GM12878 (cell line): ENCODE results near the gene MALT1. TPM values are rescaled to one million over a fixed set of nuclear protein-coding genes. Genes with fewer than 3 reads are reported as not detected.

Experiments used
- ATAC-seq: fragments of 200-7000 bp; cut with Tn5 transposase; 3 replicates; pipeline ENCODE4 v1.9.1; 2020; ENCODE audit warnings: mild to moderate bottlenecking, moderate library complexity
- BruUV-seq: library from RNA; stranded (reverse); fragments of 400-500 nt; replicated peaks from 2 replicates; lab custom pipeline; 2021; lab: Mats Ljungman, UMichigan
- CTCF ChIA-PET: fragments of 300-600 bp; sonication (Branson Sonifier 250); formaldehyde crosslinking; extraction: SDS; loops from one replicate; lab custom pipeline; 2021; ENCODE audit warnings: inconsistent platforms; lab: Yijun Ruan, JAX
- POLR2A ChIA-PET: fragments of 350-600 bp; formaldehyde crosslinking; extraction: SDS; loops from one replicate; lab custom pipeline; 2021; ENCODE audit warnings: inconsistent platforms; lab: Charles Lee
- RAD21 ChIA-PET: fragments of 300-600 bp; sonication (Branson Sonifier 250); formaldehyde crosslinking; loops from one replicate; lab custom pipeline; 2023; ENCODE audit warnings: antibody characterized with exemption; ENCODE audit not compliant: unreplicated experiment; lab: Charles Lee
- SMC1A ChIA-PET: fragments of 300-600 bp; sonication (Branson Sonifier 250); formaldehyde crosslinking; loops from one replicate; lab custom pipeline; 2023; ENCODE audit not compliant: unreplicated experiment, uncharacterized antibody; lab: Charles Lee
- DNase-seq: peaks from one replicate; pipeline ENCODE4 v3.0.0-alpha.2; 2011; ENCODE audit warnings: low read depth, low spot score
- FAIRE-seq: peaks from 3 replicates; lab custom pipeline; 2011; peaks lifted over from hg19 to GRCh38; lab: Jason Lieb, UNC
- H2AFZ ChIP-seq: 2 replicates; pipeline ENCODE4 v1.6.0; 2011; ENCODE audit warnings: low read depth, low read length, control low read depth; ENCODE audit not compliant: control insufficient read depth
- H3K27ac ChIP-seq: 2 replicates; pipeline ENCODE4 v1.5.1; 2011; ENCODE audit warnings: control low read depth; ENCODE audit not compliant: control insufficient read depth, insufficient read depth
- H3K27me3 ChIP-seq, 2 experiments: replicated peaks in 1 of 2; 2 replicates each; pipeline versions ENCODE4 v1.6.0 to v1.6.1; 2011; ENCODE audit warnings: low read length in 1 of 2; ENCODE audit not compliant: control insufficient read depth in 2 of 2, insufficient read depth in 2 of 2
- H3K36me3 ChIP-seq, 2 experiments: 2 replicates each; pipeline ENCODE4 v1.5.1; 2011; ENCODE audit warnings: low read length in 1 of 2; ENCODE audit not compliant: control insufficient read depth in 2 of 2, insufficient read depth in 2 of 2
- H3K4me1 ChIP-seq: 2 replicates; pipeline ENCODE4 v1.6.1; 2011; ENCODE audit warnings: mild to moderate bottlenecking, low read length, moderate library complexity, mixed read lengths; ENCODE audit not compliant: control insufficient read depth, insufficient read depth
- H3K4me2 ChIP-seq: 2 replicates; pipeline ENCODE4 v1.6.0; 2011; ENCODE audit warnings: control low read depth; ENCODE audit not compliant: control insufficient read depth, insufficient read depth
- H3K4me3 ChIP-seq: fragments of 200-600 bp; sonication (generic); 2 replicates; pipeline ENCODE4 v1.5.1; 2016
- H3K79me2 ChIP-seq: 2 replicates; pipeline ENCODE4 v1.6.0; 2011; ENCODE audit warnings: low read length; ENCODE audit not compliant: control insufficient read depth, insufficient read depth
- H3K9ac ChIP-seq: 2 replicates; pipeline ENCODE4 v1.8.0; 2011; ENCODE audit warnings: low read length, control low read depth, mixed read lengths; ENCODE audit not compliant: control insufficient read depth, insufficient read depth
- H3K9me3 ChIP-seq: replicated peaks from 3 replicates; pipeline ENCODE4 v1.5.1; 2011; ENCODE audit warnings: mild to moderate bottlenecking, low read length; ENCODE audit not compliant: control insufficient read depth, insufficient read depth
- H4K20me1 ChIP-seq: 2 replicates; pipeline ENCODE4 v1.6.0; 2011; ENCODE audit not compliant: control insufficient read depth, insufficient read depth
- BCL3 ChIP-seq: IDR thresholded peaks from 2 replicates; pipeline ENCODE4 v1.6.1; 2011; ENCODE audit warnings: borderline replicate concordance, low read depth, mild to moderate bottlenecking, moderate library complexity, low read length; ENCODE audit not compliant: insufficient read depth, poor library complexity, severe bottlenecking
- E2F4 ChIP-seq: IDR thresholded peaks from 2 replicates; pipeline ENCODE4 v1.6.1; 2012; ENCODE audit warnings: low read depth, low read length, improper control_type of control experiment
- NFYB ChIP-seq: IDR thresholded peaks from 2 replicates; pipeline ENCODE4 v1.6.1; 2011; ENCODE audit warnings: low read depth, mild to moderate bottlenecking, low read length, improper control_type of control experiment, moderate library complexity; ENCODE audit not compliant: insufficient read depth
- RELA ChIP-seq: fragments of 450-650 bp; IDR thresholded peaks from 2 replicates; pipeline ENCODE4 v1.8.0; 2014; ENCODE audit warnings: borderline replicate concordance; ENCODE audit not compliant: partially characterized antibody
- RELB ChIP-seq: fragments of 450-650 bp; IDR thresholded peaks from 2 replicates; pipeline ENCODE4 v1.6.1; 2017; ENCODE audit warnings: low read depth, mild to moderate bottlenecking, moderate library complexity
- REST ChIP-seq: IDR thresholded peaks from 2 replicates; pipeline ENCODE4 v1.6.1; 2012; ENCODE audit warnings: mild to moderate bottlenecking, low read depth, low read length
- SUZ12 ChIP-seq: fragments of 200-600 bp; sonication (generic); IDR thresholded peaks from one replicate; pipeline ENCODE4 v1.6.1; 2018; ENCODE audit warnings: antibody characterized with exemption, mild to moderate bottlenecking; ENCODE audit not compliant: unreplicated experiment
- ZNF687 ChIP-seq: fragments of 450-650 bp; IDR thresholded peaks from 2 replicates; pipeline ENCODE4 v1.6.1; 2017; ENCODE audit warnings: mild to moderate bottlenecking, moderate library complexity
- WGBS: methylation state at CpG from one replicate; pipeline ENCODE4 v1.1.6; 2016; ENCODE audit warnings: low lambda C conversion rate; ENCODE audit not compliant: insufficient replicate concordance, insufficient coverage; ENCODE audit errors: missing lambda C conversion rate; 5-methylcytosine and 5-hydroxymethylcytosine counted together
- in situ Hi-C: fragments of 300-500 bp; cut with MboI; formaldehyde crosslinking; loops from 9 replicates; pipeline ENCODE4 v1.14.3; 2018; ENCODE audit warnings: mixed read lengths
- intact Hi-C: fragments of 100-400 bp; cut with micrococcal nuclease; formaldehyde crosslinking; loops from one replicate; pipeline ENCODE4 v1.14.2; 2022; ENCODE audit not compliant: unreplicated experiment
- polyA plus RNA-seq, 11 experiments: library from polyadenylated mRNA; depleted of rRNA in 4 of 11; unstranded in 6 of 11; stranded (reverse) in 5 of 11; fragments of >200 nt; fragmentation: Nextera tagmentation in 4 of 11; fragmentation: Illumina TruSeq in 1 of 11; extraction: Ambion mirVana in 4 of 11; extraction: Trizol in 1 of 11; gene quantifications; 1 replicate in 1 of 11; 2 replicates in 10 of 11; pipeline versions ENCODE4 v1.2.1 to v1.2.3, GENCODE V29; 2011 to 2016; ENCODE audit warnings: inconsistent platforms in 2 of 11, missing spikeins in 2 of 11, low read depth in 1 of 11
- total RNA-seq, 4 experiments: library from RNA; depleted of rRNA in 3 of 4; stranded (reverse); fragments of >200 nt in 3 of 4; fragmentation: Illumina TruSeq in 1 of 4; extraction: Trizol in 1 of 4; gene quantifications; 2 replicates each; pipeline versions ENCODE4 v1.2.1 to v1.2.3, GENCODE V29; 2013 to 2021

Gene MALT1
- total and polyA plus RNA-seq, 10 of the 15 experiments (the other 5 are each of a cell fraction or from before 2014, with no cell fraction given), result 17.6 to 126 (median 45.4) TPM

GRCh38 chr18:58766946-58767345 is 95.7 kb downstream of the MALT1 start:
- intact Hi-C loops (loop anchor here (10.0 kb wide), 2 partner anchors 582 to 872 kb away; no protein-coding TSS in a partner anchor), in situ Hi-C loops (no loop called here)
- Histone ChIP-seq H3K4me2 (no peak overlapping the region), H2AFZ (no peak overlapping the region), H3K4me1 (peaks cover 17% of the 10 kb centered on the region), H3K79me2 (no peaks in the 10 kb centered on the region), H3K27me3 (no peaks in the 10 kb centered on the region; a peak in 2 of 4 replicates), H3K27ac (no peak overlapping the region), H3K9me3 (no peaks in the 10 kb centered on the region), H3K4me3 (no peak overlapping the region), H4K20me1 (no peaks in the 10 kb centered on the region), H3K9ac (no peak overlapping the region), H3K36me3 (no peaks in the 10 kb centered on the region)
- DNase-seq (no peak), ATAC-seq (no peak), FAIRE-seq (no peak)
- RAD21 ChIA-PET, result interaction anchor here (1.0 to 11.5 kb wide), 3 partner anchors 238 to 303 kb away, joined by 3 to 522 read pairs (median 4); no protein-coding TSS in a partner anchor
- BruUV-seq, result no TSS peak
- POLR2A ChIA-PET, result no interaction called here
- CTCF ChIA-PET, result interaction anchor here (0.6 to 17.9 kb wide), 8 partner anchors 12 to 303 kb away, joined by 3 to 743 read pairs (median 36); no protein-coding TSS in a partner anchor
- SMC1A ChIA-PET, result interaction anchor here (1.1 to 9.6 kb wide), 5 partner anchors 17 to 304 kb away, joined by 3 to 629 read pairs (median 4); no protein-coding TSS in a partner anchor
- 42% methylated on average over 7 of the region's 7 CpGs for WGBS
- TF ChIP-seq RELA (no peak), ZNF687 (no peak), E2F4 (no peak), NFYB (no peak), RELB (no peak), SUZ12 (no peak), REST (no peak), BCL3 (no peak)
